Hepatocyte (in vitro differentiated cells): ENCODE data around the gene NPHP4. TPM values are rescaled to one million over a fixed set of nuclear protein-coding genes. Genes with fewer than 3 reads are reported as not detected.

ENCODE experiments used
- DNase-seq: peaks from one replicate; pipeline ENCODE4 v3.0.0-alpha.2; 2016; ENCODE audit warnings: low spot score
- H2AFZ ChIP-seq: fragments of 200-600 bp; sonication (generic); 2 replicates; pipeline ENCODE4 v1.6.0; 2016; ENCODE audit warnings: antibody characterized with exemption, mild to moderate bottlenecking
- H3K27ac ChIP-seq: fragments of 200-600 bp; sonication (generic); 2 replicates; pipeline ENCODE4 v1.5.1; 2016; ENCODE audit warnings: mild to moderate bottlenecking
- H3K27me3 ChIP-seq: fragments of 200-600 bp; sonication (generic); 2 replicates; pipeline ENCODE4 v1.6.1; 2016
- H3K36me3 ChIP-seq: fragments of 200-600 bp; sonication (generic); replicated peaks from 2 replicates; pipeline ENCODE4 v1.5.1; 2016; ENCODE audit warnings: low read depth; ENCODE audit not compliant: insufficient read depth
- H3K4me1 ChIP-seq: fragments of 200-600 bp; sonication (generic); 2 replicates; pipeline ENCODE4 v1.5.1; 2016; ENCODE audit warnings: mild to moderate bottlenecking, moderate library complexity; ENCODE audit not compliant: insufficient read depth
- H3K4me2 ChIP-seq: fragments of 200-600 bp; sonication (generic); 2 replicates; pipeline ENCODE4 v1.6.0; 2016
- H3K4me3 ChIP-seq: fragments of 200-600 bp; sonication (generic); 2 replicates; pipeline ENCODE4 v1.5.1; 2016; ENCODE audit warnings: mild to moderate bottlenecking
- H3K79me2 ChIP-seq: fragments of 200-600 bp; sonication (generic); 2 replicates; pipeline ENCODE4 v1.6.0; 2017; ENCODE audit warnings: mild to moderate bottlenecking
- H3K9me2 ChIP-seq: fragments of 200-600 bp; sonication (generic); replicated peaks from 2 replicates; pipeline ENCODE4 v1.6.0; 2017; ENCODE audit warnings: mild to moderate bottlenecking; ENCODE audit not compliant: insufficient read depth
- H3K9me3 ChIP-seq: fragments of 200-600 bp; sonication (generic); 2 replicates; pipeline ENCODE4 v1.5.1; 2016; ENCODE audit warnings: low read depth, mild to moderate bottlenecking
- H4K20me1 ChIP-seq: fragments of 200-600 bp; sonication (generic); 2 replicates; pipeline ENCODE4 v1.6.0; 2016; ENCODE audit warnings: mild to moderate bottlenecking; ENCODE audit not compliant: insufficient read depth, poor library complexity, severe bottlenecking
- CTCF ChIP-seq: fragments of 200-600 bp; sonication (generic); IDR thresholded peaks from 2 replicates; pipeline ENCODE4 v1.5.1; 2016; ENCODE audit warnings: antibody characterized with exemption, mild to moderate bottlenecking; ENCODE audit not compliant: poor library complexity
- EZH2 ChIP-seq: fragments of 200-600 bp; sonication (generic); IDR thresholded peaks from 2 replicates; pipeline ENCODE4 v1.6.1; 2016; ENCODE audit warnings: antibody characterized with exemption, mild to moderate bottlenecking, borderline replicate concordance
- EZH2phosphoT487 ChIP-seq: fragments of 200-600 bp; sonication (generic); IDR thresholded peaks from one replicate; pipeline ENCODE4 v1.6.1; 2018; ENCODE audit warnings: antibody characterized with exemption, mild to moderate bottlenecking, low read depth, moderate library complexity; ENCODE audit not compliant: unreplicated experiment, severe bottlenecking
- WGBS: methylation state at CpG from one replicate; pipeline ENCODE4 v1.1.6; 2016; ENCODE audit warnings: low lambda C conversion rate; ENCODE audit errors: missing lambda C conversion rate; 5-methylcytosine and 5-hydroxymethylcytosine counted together
- polyA plus RNA-seq: library from polyadenylated mRNA; unstranded; fragments of >200 nt; fragmentation: Nextera tagmentation; extraction: Ambion mirVana; gene quantifications from 2 replicates; pipeline ENCODE4 v1.2.1, GENCODE V29; 2016
- total RNA-seq: library from RNA; depleted of rRNA; stranded (reverse); fragments of >200 nt; gene quantifications from 2 replicates; pipeline ENCODE4 v1.2.3, GENCODE V29; 2014

NPHP4 gene
- total and polyA plus RNA-seq, 2 experiments from 2014 or later, result 5.6 to 6.0 TPM

GRCh38 chr1:5886541-5887348 lies 105.5 kb downstream of the NPHP4 start:
- Histone ChIP-seq H3K9me3 (no peaks in the 10 kb centered on the region), H3K4me2 (no peak overlapping the region), H3K4me1 (no peaks in the 10 kb centered on the region), H3K27me3 (no peaks in the 10 kb centered on the region), H4K20me1 (no peaks in the 10 kb centered on the region), H3K27ac (no peak overlapping the region), H3K4me3 (no peak overlapping the region), H3K9me2 (no peaks in the 10 kb centered on the region), H3K36me3 (no peaks in the 10 kb centered on the region), H3K79me2 (no peaks in the 10 kb centered on the region), H2AFZ (no peak overlapping the region)
- TF ChIP-seq EZH2 (no peak), CTCF (no peak), EZH2phosphoT487 (no peak)
- no peak for DNase-seq
- 94% methylated on average over 25 of the region's 25 CpGs for WGBS

- no peaks in the 10 kb centered on the region for H3K79me2 ChIP-seq
- no peaks in the 10 kb centered on the region for H4K20me1 ChIP-seq
- no peaks in the 10 kb centered on the region for H3K36me3 ChIP-seq
- H3K4me1 ChIP-seq, result no peaks in the 10 kb centered on the region
- no peak for DNase-seq
- H3K27ac ChIP-seq, result no peak overlapping the region
- no peaks in the 10 kb centered on the region for H3K9me3 ChIP-seq
- TF ChIP-seq CTCF (no peak), EZH2phosphoT487 (no peak), EZH2 (no peak)
- H2AFZ ChIP-seq, result no peak overlapping the region
- H3K4me3 ChIP-seq, result no peak overlapping the region
- H3K4me2 ChIP-seq, result no peak overlapping the region
- WGBS, result 73% methylated on average over 10 of the region's 10 CpGs
- H3K9me2 ChIP-seq, result no peaks in the 10 kb centered on the region
- no peaks in the 10 kb centered on the region for H3K27me3 ChIP-seq
Measured at GRCh38 chr1:5886140-5886483, 106.1 kb downstream of the NPHP4 start.

- Histone ChIP-seq H3K9me2 (no peaks in the 10 kb centered on the region), H2AFZ (no peak overlapping the region), H3K27ac (no peak overlapping the region), H3K4me3 (no peak overlapping the region), H3K9me3 (no peaks in the 10 kb centered on the region), H4K20me1 (no peaks in the 10 kb centered on the region), H3K36me3 (no peaks in the 10 kb centered on the region), H3K4me1 (no peaks in the 10 kb centered on the region), H3K4me2 (no peak overlapping the region), H3K79me2 (no peaks in the 10 kb centered on the region), H3K27me3 (no peaks in the 10 kb centered on the region)
- WGBS, result 87% methylated on average over 18 of the region's 18 CpGs
- DNase-seq, result no peak
- TF ChIP-seq EZH2phosphoT487 (no peak), EZH2 (no peak), CTCF (no peak)
Measured at GRCh38 chr1:5885471-5886139, 106.6 kb downstream of the NPHP4 start.
